GM12872 (cell line): Measurements from ENCODE around the gene PRC1.

Experiments
- TF ChIP-seq, protein P1 (sequence below): IDR thresholded peaks from 3 replicates; pipeline ENCODE4 v1.5.1; 2011; ENCODE audit warnings: low read depth, mild to moderate bottlenecking, low read length, moderate library complexity; ENCODE audit not compliant: insufficient read depth

Gene PRC1

DNA sequence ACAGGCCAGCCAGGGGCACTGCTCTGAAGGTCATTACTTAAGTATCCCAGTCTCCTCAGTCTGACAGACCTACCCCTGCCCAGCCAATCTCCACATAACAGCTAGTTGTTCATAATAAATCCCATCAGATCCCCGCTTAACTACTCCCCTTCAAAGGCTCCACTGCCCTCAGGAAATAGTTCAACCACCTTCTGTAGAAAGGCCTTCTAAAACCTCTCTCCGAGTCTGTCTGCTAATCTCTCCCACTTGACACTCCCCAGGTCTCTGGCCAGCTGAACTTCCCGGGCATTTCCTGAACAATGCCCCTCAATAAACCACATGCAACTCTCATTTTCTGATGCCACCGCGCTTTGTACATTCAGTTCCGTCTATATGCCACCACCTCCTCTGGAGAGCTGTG lies 6.0 kb downstream of the PRC1 start:
- TF ChIP-seq, protein P1, sequence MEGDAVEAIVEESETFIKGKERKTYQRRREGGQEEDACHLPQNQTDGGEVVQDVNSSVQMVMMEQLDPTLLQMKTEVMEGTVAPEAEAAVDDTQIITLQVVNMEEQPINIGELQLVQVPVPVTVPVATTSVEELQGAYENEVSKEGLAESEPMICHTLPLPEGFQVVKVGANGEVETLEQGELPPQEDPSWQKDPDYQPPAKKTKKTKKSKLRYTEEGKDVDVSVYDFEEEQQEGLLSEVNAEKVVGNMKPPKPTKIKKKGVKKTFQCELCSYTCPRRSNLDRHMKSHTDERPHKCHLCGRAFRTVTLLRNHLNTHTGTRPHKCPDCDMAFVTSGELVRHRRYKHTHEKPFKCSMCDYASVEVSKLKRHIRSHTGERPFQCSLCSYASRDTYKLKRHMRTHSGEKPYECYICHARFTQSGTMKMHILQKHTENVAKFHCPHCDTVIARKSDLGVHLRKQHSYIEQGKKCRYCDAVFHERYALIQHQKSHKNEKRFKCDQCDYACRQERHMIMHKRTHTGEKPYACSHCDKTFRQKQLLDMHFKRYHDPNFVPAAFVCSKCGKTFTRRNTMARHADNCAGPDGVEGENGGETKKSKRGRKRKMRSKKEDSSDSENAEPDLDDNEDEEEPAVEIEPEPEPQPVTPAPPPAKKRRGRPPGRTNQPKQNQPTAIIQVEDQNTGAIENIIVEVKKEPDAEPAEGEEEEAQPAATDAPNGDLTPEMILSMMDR, result no peak

DNA sequence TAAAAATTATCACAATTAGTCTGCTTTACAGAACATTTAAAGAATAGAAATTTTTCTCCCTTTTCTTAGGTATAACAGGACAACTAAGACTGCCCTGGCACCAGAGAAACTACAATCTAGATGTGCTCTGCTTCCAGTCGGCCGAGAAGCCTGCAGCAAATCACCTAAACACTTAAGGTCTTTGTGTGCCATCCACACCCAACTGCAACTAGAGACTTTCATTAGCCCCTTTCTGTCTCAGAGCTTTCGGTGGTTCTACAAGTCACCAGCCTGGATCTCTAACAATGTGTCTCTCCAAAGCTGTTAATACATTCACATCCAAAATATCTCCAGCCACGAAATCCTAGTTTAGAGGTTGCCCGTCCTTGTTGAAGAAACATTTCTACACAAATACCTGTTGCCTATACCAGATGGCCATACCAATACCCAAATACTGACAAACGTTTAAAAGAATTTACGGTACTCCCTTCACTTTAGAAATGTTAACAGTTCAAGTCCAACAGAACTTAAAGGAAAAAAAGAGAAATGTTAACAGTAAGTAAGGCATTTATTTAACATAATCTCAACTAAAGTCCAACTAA lies 6.7 kb downstream of the PRC1 start:
- TF ChIP-seq, protein P1, result no peak

DNA sequence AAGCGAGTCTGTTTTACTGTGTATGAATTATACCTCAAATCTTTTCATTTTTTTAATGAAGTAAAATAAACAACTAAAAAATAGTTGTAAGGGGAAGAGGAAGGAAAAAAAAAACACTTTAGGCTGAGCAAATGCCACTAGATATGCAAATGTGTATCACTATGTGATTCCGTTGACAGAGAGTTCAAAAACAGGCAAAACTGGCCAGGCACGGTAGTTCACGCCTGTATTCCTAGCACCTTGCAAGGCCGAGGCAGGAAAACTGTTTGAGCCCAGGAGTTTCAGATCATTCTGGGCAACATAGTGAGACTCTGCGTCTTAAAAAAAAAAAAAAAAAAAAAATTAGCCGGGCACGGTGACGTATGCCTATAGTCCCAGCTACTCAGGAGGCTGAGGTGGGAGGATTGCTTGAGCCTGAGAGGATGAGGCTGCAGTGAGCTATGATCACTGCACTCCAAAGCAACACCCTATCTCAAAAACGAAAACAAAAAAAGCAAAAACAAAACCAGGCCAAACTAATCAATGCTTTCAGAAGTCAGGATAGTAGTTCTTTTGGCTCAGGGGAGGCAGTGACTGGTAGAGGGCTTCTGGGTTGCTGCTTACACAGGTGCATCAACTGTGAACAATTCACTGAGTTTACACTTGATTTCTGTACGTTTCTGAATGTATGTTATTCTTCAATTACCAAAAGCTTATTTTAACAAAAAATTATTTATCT lies 7.4 kb downstream of the PRC1 start:
- TF ChIP-seq, protein P1, result no peak

DNA sequence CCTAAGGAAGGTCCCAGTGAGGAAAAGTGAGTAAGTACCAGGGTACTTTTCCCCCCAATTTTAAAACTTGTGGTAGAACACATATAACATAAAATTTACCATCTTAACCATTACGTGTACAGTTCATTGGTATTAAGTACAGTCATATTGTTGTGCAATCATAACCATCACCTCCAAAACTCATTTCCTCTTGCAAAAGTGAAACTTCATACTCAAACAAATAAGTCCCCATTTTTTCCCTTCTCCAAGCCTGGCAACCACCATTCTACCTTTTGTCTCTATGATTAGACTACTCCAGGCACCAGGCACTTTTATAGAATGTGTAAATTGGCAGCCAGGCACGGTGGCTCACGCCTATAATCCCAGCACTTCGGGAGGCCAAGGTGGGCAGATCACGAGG lies 12.2 kb downstream of the PRC1 start:
- TF ChIP-seq, protein P1, result no peak

DNA sequence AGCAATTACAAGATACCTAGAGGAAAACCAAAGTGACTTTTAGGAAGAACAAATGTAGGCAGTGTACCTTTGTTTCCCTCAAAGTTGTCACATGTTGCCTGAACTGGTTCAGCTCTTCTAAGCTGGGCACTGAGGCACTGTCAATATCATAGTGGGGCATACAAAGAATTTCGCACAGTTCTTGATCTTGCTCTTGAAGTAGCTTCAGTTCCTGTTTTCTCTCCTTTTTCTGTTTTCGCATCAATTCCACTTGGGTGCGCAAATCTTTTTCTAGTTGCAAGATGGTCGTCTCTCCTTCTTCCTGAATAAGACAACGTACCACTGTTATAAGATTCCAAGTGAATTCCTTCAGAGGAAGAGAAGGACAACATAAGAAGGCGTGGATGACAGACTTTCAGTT lies 12.7 kb downstream of the PRC1 start:
- TF ChIP-seq, protein P1, result no peak

DNA sequence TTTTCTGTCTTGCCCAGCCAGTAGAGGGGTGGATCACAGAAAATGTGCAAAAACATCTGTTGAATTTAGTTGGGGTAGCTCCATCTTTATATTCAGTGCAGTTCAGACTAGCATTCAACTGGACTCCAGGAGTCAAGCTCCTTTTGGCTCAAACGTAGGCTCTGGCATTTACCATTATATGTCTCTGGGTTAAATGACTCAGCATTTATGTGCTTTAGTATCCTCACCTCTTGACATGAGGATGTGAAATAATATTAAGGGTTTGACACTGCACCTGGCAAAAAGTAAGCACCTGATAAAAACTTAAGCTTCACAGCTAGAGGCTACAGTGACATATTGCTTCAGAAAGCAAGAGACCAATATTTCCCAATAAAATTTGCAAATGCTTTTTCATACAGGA lies 14.8 kb downstream of the PRC1 start:
- TF ChIP-seq, protein P1, result no peak

DNA sequence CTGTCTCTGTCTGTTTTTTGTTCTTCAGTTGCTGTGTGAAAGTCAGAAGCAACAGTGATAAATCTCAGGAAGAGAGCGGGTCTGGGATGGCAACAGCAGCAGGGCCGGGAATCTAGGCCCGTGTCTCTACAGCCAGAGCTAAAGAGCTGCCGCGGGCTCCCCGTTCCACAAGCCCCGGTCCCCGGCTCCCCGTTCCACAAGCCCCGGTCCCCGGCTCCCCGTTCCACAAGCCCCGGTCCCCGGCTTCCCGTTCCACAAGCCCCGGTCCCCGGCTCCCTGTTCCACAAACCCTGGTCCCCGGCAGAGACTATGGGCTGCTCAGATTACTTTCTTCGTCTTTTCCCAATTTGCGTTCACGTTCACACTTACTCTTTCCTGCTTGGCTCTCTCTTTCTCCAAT lies 20.1 kb downstream of the PRC1 start:
- TF ChIP-seq, protein P1, result no peak
